Calu3 (cell line): ENCODE measurements around the gene GIGYF1. TPM values are rescaled to one million over a fixed set of nuclear protein-coding genes. Genes with fewer than 3 reads are reported as not detected.
"Not testable (repeated sequence)": the region's sequence is repeated elsewhere in the genome, so short reads cannot be mapped to it uniquely, and the experiment has no call there.

Experiments
- BruUV-seq: library from RNA; stranded (reverse); fragments of 400-500 nt; replicated peaks from 2 replicates; lab custom pipeline; 2021; lab: Mats Ljungman, UMichigan
- CTCF ChIA-PET: fragments of 300-600 bp; sonication (Branson Sonifier 250); formaldehyde crosslinking; loops from one replicate; lab custom pipeline; 2022; ENCODE audit warnings: antibody characterized with exemption; lab: Charles Lee
- DNase-seq: peaks from one replicate; pipeline ENCODE4 v3.0.0; 2022
- H3K27ac Mint-ChIP-seq: one replicate; pipeline ENCODE4 v1.8.0; 2022; ENCODE audit warnings: mixed read lengths; ENCODE audit not compliant: unreplicated experiment
- H3K27me3 Mint-ChIP-seq: one replicate; pipeline ENCODE4 v1.8.0; 2022; ENCODE audit warnings: mixed read lengths; ENCODE audit not compliant: unreplicated experiment
- H3K36me3 Mint-ChIP-seq: one replicate; pipeline ENCODE4 v1.8.0; 2022; ENCODE audit warnings: mild to moderate bottlenecking, moderate library complexity, mixed read lengths; ENCODE audit not compliant: insufficient read depth, unreplicated experiment
- H3K4me1 Mint-ChIP-seq: one replicate; pipeline ENCODE4 v1.8.0; 2022; ENCODE audit warnings: mild to moderate bottlenecking, low read depth, mixed read lengths; ENCODE audit not compliant: unreplicated experiment
- H3K4me3 Mint-ChIP-seq: one replicate; pipeline ENCODE4 v1.8.0; 2022; ENCODE audit warnings: mild to moderate bottlenecking, low read depth, moderate library complexity, mixed read lengths; ENCODE audit not compliant: unreplicated experiment
- H3K9me3 Mint-ChIP-seq: one replicate; pipeline ENCODE4 v1.8.0; 2022; ENCODE audit warnings: low read depth, mixed read lengths; ENCODE audit not compliant: unreplicated experiment
- CTCF ChIP-seq: fragments of 200-600 bp; IDR thresholded peaks from one replicate; pipeline ENCODE4 v1.8.0; 2022; ENCODE audit warnings: antibody characterized with exemption; ENCODE audit not compliant: unreplicated experiment
- intact Hi-C: fragments of 100-400 bp; cut with micrococcal nuclease; formaldehyde crosslinking; loops from one replicate; pipeline ENCODE4 v1.10.0; 2022; ENCODE audit not compliant: unreplicated experiment
- total RNA-seq: library from RNA; stranded (reverse); gene quantifications from 2 replicates; pipeline ENCODE4 v1.2.3, GENCODE V29; 2022

The GIGYF1 gene
- total RNA-seq, 1 experiment from 2014 or later, result 30.8 TPM

- no TSS peak for BruUV-seq
- no peak for TF ChIP-seq CTCF
- CTCF ChIA-PET, result interaction anchor here (0.9 kb wide), 1 partner anchor 14 kb away, joined by 3 read pairs; the partner anchor contains the start of gene POP7
- intact Hi-C loops, result no loop called here
- Mint-ChIP-seq H3K9me3 (peaks cover 4% of the 10 kb centered on the region), H3K36me3 (no peaks in the 10 kb centered on the region), H3K27me3 (peaks cover 79% of the 10 kb centered on the region), H3K27ac (no peak within 1 kb of the TSS), H3K4me3 (peak within 1 kb of the TSS; percentile 49), H3K4me1 (no peaks in the 10 kb centered on the region)
- no peak for DNase-seq
These were observed 26.2 kb upstream of the GIGYF1 start, which contains the start of gene EPO for GRCh38 chr7:100720279-100720670. TSS of gene EPO (plus strand) at chr7:100720468. CDS start at chr7:100720981, 513 bp downstream.

- Mint-ChIP-seq H3K4me1 (no peaks in the 10 kb centered on the region), H3K9me3 (peaks cover 4% of the 10 kb centered on the region), H3K36me3 (no peaks in the 10 kb centered on the region), H3K4me3 (peak overlapping the region; percentile 49), H3K27ac (no peak overlapping the region), H3K27me3 (peaks cover 85% of the 10 kb centered on the region)
- no TSS peak for BruUV-seq
- intact Hi-C loops, result no loop called here
- CTCF ChIA-PET, result interaction anchor here (0.9 kb wide), 1 partner anchor 14 kb away, joined by 3 read pairs; the partner anchor contains the start of gene POP7
- no peak for DNase-seq
- TF ChIP-seq CTCF, result no peak
These were observed 25.7 kb upstream of the GIGYF1 start for GRCh38 chr7:100719523-100720278.

GRCh38 chr7:100717073-100717472, 23.0 kb upstream of the GIGYF1 start:
- intact Hi-C loops, H3K27ac Mint-ChIP-seq, H3K36me3 Mint-ChIP-seq, H3K4me3 Mint-ChIP-seq, DNase-seq, H3K4me1 Mint-ChIP-seq, BruUV-seq, H3K9me3 Mint-ChIP-seq: not testable (repeated sequence)
- peaks cover 68% of the 10 kb centered on the region for H3K27me3 Mint-ChIP-seq
- CTCF ChIA-PET, result interaction anchor here (1.4 kb wide), 1 partner anchor 11 kb away, joined by 3 read pairs; the partner anchor contains the start of gene POP7

- Mint-ChIP-seq H3K27ac (no peak overlapping the region), H3K4me1 (no peaks in the 10 kb centered on the region), H3K4me3 (no peak overlapping the region), H3K36me3 (no peaks in the 10 kb centered on the region), H3K27me3 (peaks cover 45% of the 10 kb centered on the region), H3K9me3 (peaks cover 4% of the 10 kb centered on the region)
- CTCF ChIA-PET, result no interaction called here
- no peak for TF ChIP-seq CTCF
- no TSS peak for BruUV-seq
- intact Hi-C loops, result no loop called here
- DNase-seq, result no peak
These were observed 20.7 kb upstream of the GIGYF1 start for GRCh38 chr7:100714725-100715124.

GRCh38 chr7:100711369-100711768, 17.3 kb upstream of the GIGYF1 start:
- CTCF ChIA-PET, result no interaction called here
- Mint-ChIP-seq H3K4me1 (no peaks in the 10 kb centered on the region), H3K9me3 (no peaks in the 10 kb centered on the region), H3K4me3 (no peak overlapping the region), H3K36me3 (peaks cover 13% of the 10 kb centered on the region), H3K27ac (no peak overlapping the region), H3K27me3 (peaks cover 13% of the 10 kb centered on the region)
- DNase-seq, result no peak
- no TSS peak for BruUV-seq
- intact Hi-C loops, result no loop called here
- TF ChIP-seq CTCF, result no peak
